K562 (cell line): ENCODE results near the gene ZNF107. TPM values are rescaled to one million over a fixed set of nuclear protein-coding genes. Genes with fewer than 3 reads are reported as not detected.

Experiments
- ARID1B ChIP-seq: fragments of 450-650 bp; IDR thresholded peaks from 2 replicates; pipeline ENCODE4 v1.6.1; 2016; ENCODE audit warnings: antibody characterized with exemption, mild to moderate bottlenecking, inconsistent platforms
- KLF6 ChIP-seq: fragments of 250-450 bp; sonication (Bioruptor Pico); IDR thresholded peaks from 2 replicates; pipeline ENCODE4 v1.4.0; 2020; ENCODE audit warnings: mild to moderate bottlenecking, moderate library complexity, borderline replicate concordance
- LARP7 ChIP-seq: fragments of 450-650 bp; IDR thresholded peaks from 2 replicates; pipeline ENCODE4 v1.6.1; 2016
- NCOA6 ChIP-seq: fragments of 450-650 bp; IDR thresholded peaks from 2 replicates; pipeline ENCODE4 v1.6.1; 2017; ENCODE audit warnings: mild to moderate bottlenecking
- PURB ChIP-seq: sonication (generic); formaldehyde crosslinking; IDR thresholded peaks from 2 replicates; pipeline ENCODE4 v1.9.0; 2021; ENCODE audit warnings: low read depth, mild to moderate bottlenecking, missing genetic modification reagents
- SAFB2 ChIP-seq: fragments of 200-400 bp; formaldehyde crosslinking; IDR thresholded peaks from 2 replicates; pipeline ENCODE4 v1.6.1; 2018; ENCODE audit warnings: borderline replicate concordance, low read length, low read depth, moderate library complexity; ENCODE audit not compliant: severe bottlenecking
- SMARCC2 ChIP-seq: fragments of 450-650 bp; IDR thresholded peaks from 2 replicates; pipeline ENCODE4 v1.6.1; 2017; ENCODE audit warnings: antibody characterized with exemption, moderate library complexity, mild to moderate bottlenecking, low read depth
- SNRNP70 ChIP-seq: fragments of 200-400 bp; formaldehyde crosslinking; optimal IDR thresholded peaks from 2 replicates; pipeline ENCODE3; 2017; ENCODE audit warnings: low read depth, low read length
- ZBTB17 ChIP-seq: fragments of 450-650 bp; formaldehyde crosslinking; IDR thresholded peaks from 2 replicates; pipeline ENCODE4 v1.4.0; 2020; ENCODE audit warnings: mild to moderate bottlenecking
- ZHX1 ChIP-seq: fragments of 150-350 bp; conservative IDR thresholded peaks from 2 replicates; pipeline ENCODE4 v1.6.1; 2014; ENCODE audit warnings: low read length
- ZNF197 ChIP-seq: fragments of 200-800 bp; sonication (Bioruptor generic); IDR thresholded peaks from 2 replicates; pipeline ENCODE4 v1.6.1; 2016; ENCODE audit warnings: low read depth, missing genetic modification characterization, missing compliant biosample characterization
- polyA plus RNA-seq, 8 experiments: library from polyadenylated mRNA; depleted of rRNA in 4 of 8; stranded (reverse) in 5 of 8; unstranded in 3 of 8; fragments of >200 nt; fragmentation: Nextera tagmentation in 2 of 8; fragmentation: Illumina TruSeq in 1 of 8; extraction: Ambion mirVana in 2 of 8; extraction: Trizol in 1 of 8; gene quantifications; 2 replicates each; pipeline versions ENCODE4 v1.2.1 to v1.2.3, GENCODE V29; 2011 to 2014; ENCODE audit warnings: inconsistent platforms in 1 of 8, missing spikeins in 1 of 8
- total RNA-seq, 7 experiments: library from RNA; depleted of rRNA in 6 of 7; stranded (reverse); fragments of >200 nt in 6 of 7; fragmentation: Illumina TruSeq in 2 of 7; extraction: Trizol in 2 of 7; gene quantifications; 2 replicates each; pipeline versions ENCODE4 v1.2.1 to v1.2.3, GENCODE V29; 2011 to 2021; ENCODE audit warnings: low replicate concordance in 1 of 7
- TF ChIP-seq, protein P1 (sequence below): fragments of 450-650 bp; IDR thresholded peaks from 2 replicates; pipeline ENCODE4 v1.6.1; 2016; ENCODE audit warnings: antibody characterized with exemption
- TF ChIP-seq, protein P2 (sequence below): IDR thresholded peaks from 3 replicates; pipeline ENCODE4 v1.6.1; 2011; ENCODE audit warnings: borderline replicate concordance, mild to moderate bottlenecking, moderate library complexity; ENCODE audit not compliant: insufficient read length; ENCODE audit errors: extremely low read depth
- TF ChIP-seq, protein P3 (sequence below): sonication (generic); formaldehyde crosslinking; IDR thresholded peaks from 2 replicates; pipeline ENCODE4 v1.5.0; 2020; ENCODE audit warnings: missing genetic modification reagents
- TF ChIP-seq, protein P4 (sequence below): sonication (generic); formaldehyde crosslinking; IDR thresholded peaks from 2 replicates; pipeline ENCODE4 v1.8.0; 2022; ENCODE audit warnings: missing genetic modification reagents, mild to moderate bottlenecking, moderate library complexity, borderline replicate concordance

The ZNF107 gene
- total and polyA plus RNA-seq, 9 of the 15 experiments (the other 6 are each of a cell fraction or from before 2014, with no cell fraction given): 2.4 to 14.2 (median 7.9) TPM

GRCh38 chr7:64665980-64666662 is at the start of gene ZNF107 (continued):
- TF ChIP-seq ZBTB17 (CRISPR knock-in tag): no peak
- no peak for TF ChIP-seq SNRNP70
- TF ChIP-seq, protein P1, sequence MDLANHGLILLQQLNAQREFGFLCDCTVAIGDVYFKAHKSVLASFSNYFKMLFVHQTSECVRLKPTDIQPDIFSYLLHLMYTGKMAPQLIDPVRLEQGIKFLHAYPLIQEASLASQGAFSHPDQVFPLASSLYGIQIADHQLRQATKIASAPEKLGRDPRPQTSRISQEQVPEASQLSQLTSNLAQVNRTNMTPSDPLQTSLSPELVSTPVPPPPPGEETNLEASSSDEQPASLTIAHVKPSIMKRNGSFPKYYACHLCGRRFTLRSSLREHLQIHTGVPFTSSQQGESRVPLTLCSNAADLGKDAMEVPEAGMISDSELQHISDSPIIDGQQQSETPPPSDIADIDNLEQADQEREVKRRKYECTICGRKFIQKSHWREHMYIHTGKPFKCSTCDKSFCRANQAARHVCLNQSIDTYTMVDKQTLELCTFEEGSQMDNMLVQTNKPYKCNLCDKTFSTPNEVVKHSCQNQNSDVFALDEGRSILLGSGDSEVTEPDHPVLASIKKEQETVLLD: no peak
- TF ChIP-seq LARP7: no peak
- no peak for TF ChIP-seq SMARCC2
- TF ChIP-seq, protein P2, sequence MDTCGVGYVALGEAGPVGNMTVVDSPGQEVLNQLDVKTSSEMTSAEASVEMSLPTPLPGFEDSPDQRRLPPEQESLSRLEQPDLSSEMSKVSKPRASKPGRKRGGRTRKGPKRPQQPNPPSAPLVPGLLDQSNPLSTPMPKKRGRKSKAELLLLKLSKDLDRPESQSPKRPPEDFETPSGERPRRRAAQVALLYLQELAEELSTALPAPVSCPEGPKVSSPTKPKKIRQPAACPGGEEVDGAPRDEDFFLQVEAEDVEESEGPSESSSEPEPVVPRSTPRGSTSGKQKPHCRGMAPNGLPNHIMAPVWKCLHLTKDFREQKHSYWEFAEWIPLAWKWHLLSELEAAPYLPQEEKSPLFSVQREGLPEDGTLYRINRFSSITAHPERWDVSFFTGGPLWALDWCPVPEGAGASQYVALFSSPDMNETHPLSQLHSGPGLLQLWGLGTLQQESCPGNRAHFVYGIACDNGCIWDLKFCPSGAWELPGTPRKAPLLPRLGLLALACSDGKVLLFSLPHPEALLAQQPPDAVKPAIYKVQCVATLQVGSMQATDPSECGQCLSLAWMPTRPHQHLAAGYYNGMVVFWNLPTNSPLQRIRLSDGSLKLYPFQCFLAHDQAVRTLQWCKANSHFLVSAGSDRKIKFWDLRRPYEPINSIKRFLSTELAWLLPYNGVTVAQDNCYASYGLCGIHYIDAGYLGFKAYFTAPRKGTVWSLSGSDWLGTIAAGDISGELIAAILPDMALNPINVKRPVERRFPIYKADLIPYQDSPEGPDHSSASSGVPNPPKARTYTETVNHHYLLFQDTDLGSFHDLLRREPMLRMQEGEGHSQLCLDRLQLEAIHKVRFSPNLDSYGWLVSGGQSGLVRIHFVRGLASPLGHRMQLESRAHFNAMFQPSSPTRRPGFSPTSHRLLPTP: no peak
- TF ChIP-seq PURB (CRISPR knock-in tag): no peak
- TF ChIP-seq KLF6: no peak
- TF ChIP-seq SAFB2: no peak
- TF ChIP-seq NCOA6: no peak
- TF ChIP-seq ARID1B: 0 out of 2 replicates have a peak, but pooled peaks have one; percentile 18
- no peak for TF ChIP-seq ZHX1
- TF ChIP-seq, protein P3, sequence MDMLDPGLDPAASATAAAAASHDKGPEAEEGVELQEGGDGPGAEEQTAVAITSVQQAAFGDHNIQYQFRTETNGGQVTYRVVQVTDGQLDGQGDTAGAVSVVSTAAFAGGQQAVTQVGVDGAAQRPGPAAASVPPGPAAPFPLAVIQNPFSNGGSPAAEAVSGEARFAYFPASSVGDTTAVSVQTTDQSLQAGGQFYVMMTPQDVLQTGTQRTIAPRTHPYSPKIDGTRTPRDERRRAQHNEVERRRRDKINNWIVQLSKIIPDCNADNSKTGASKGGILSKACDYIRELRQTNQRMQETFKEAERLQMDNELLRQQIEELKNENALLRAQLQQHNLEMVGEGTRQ (CRISPR knock-in tag): no peak
- TF ChIP-seq, protein P4, sequence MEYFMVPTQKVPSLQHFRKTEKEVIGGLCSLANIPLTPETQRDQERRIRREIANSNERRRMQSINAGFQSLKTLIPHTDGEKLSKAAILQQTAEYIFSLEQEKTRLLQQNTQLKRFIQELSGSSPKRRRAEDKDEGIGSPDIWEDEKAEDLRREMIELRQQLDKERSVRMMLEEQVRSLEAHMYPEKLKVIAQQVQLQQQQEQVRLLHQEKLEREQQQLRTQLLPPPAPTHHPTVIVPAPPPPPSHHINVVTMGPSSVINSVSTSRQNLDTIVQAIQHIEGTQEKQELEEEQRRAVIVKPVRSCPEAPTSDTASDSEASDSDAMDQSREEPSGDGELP (CRISPR knock-in tag): peak; percentile 63; the same call in 1 of the 2 replicates
- no peak for TF ChIP-seq ZNF197 (CRISPR knock-in tag)
